ENCODE data around the gene CBX7. TPM values are rescaled to one million over a fixed set of nuclear protein-coding genes. Genes with fewer than 3 reads are reported as not detected.

Gene CBX7
- polyA plus RNA-seq, 2 of the 4 experiments (the other 2 are of a cell fraction): 0.79 to 2.5 TPM

DNA sequence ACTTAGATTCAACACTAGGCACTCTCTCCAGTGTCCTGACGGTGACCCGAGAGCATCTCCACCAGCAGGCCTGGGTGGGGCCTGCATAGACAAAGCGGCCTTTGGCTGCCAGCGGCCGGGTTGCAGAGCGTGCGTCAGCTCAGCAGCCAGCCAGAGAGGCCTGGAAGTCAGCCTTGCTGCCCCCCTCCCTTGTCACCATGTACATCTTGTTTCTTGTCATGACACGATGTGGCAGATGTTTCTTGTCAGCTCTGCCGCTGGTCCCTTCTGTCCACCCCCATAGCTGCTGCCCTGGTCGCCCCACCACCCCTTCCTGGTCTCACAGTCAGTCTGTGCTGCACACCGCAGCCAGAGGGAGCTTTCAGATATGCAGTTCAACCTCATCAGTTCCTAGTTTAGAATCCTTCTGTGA is 33.1 kb upstream of the CBX7 start:
- Histone ChIP-seq H3K9me3 (no peaks in the 10 kb centered on the region), H3K4me2 (no peak overlapping the region), H3K27ac (no peak overlapping the region), H3K4me1 (no peaks in the 10 kb centered on the region), H3K4me3 (no peak overlapping the region)
- 92% methylated on average over 11 of the region's 11 CpGs for WGBS (ENCODE audit: missing lambda C conversion rate)
- FAIRE-seq (no peak), ATAC-seq (no peak), DNase-seq (ENCODE audit: low read depth in 1 of 2, low spot score in 1 of 2) (no peak)
- POLR2A ChIA-PET: no interaction called here
- no peak for TF ChIP-seq NR3C1 (IDR thresholded peaks at IDR 0.05)
- TF ChIP-seq EHMT2 (IDR thresholded peaks at IDR 0.05; ENCODE audit: low read depth): no peak
- no peak for TF ChIP-seq SMC3 (IDR thresholded peaks at IDR 0.05)
- TF ChIP-seq HMGXB4 (CRISPR knock-in tag; IDR thresholded peaks at IDR 0.05; ENCODE audit: borderline replicate concordance): no peak
- no peak for TF ChIP-seq NFE2L2 (conservative IDR thresholded peaks at IDR 0.05; ENCODE audit: low read length)
- no peak for TF ChIP-seq FOXS1 (CRISPR knock-in tag; IDR thresholded peaks at IDR 0.05)
- no peak for TF ChIP-seq BCL3 (IDR thresholded peaks at IDR 0.05)
- TF ChIP-seq KDM5A (IDR thresholded peaks at IDR 0.05): no peak
- no peak for TF ChIP-seq CHD4 (IDR thresholded peaks at IDR 0.05; ENCODE audit: borderline replicate concordance)
- TF ChIP-seq FOSL2 (IDR thresholded peaks at IDR 0.05): no peak
- TF ChIP-seq FOSL2 (CRISPR knock-in tag; IDR thresholded peaks at IDR 0.05): no peak
- TF ChIP-seq RAD21 (conservative IDR thresholded peaks at IDR 0.05 in 1 of 2, IDR thresholded peaks at IDR 0.05 in 1 of 2): no peak
- no peak for TF ChIP-seq EP300 (IDR thresholded peaks at IDR 0.05)
- TF ChIP-seq HDAC2 (IDR thresholded peaks at IDR 0.05): no peak
- TF ChIP-seq, protein P1, sequence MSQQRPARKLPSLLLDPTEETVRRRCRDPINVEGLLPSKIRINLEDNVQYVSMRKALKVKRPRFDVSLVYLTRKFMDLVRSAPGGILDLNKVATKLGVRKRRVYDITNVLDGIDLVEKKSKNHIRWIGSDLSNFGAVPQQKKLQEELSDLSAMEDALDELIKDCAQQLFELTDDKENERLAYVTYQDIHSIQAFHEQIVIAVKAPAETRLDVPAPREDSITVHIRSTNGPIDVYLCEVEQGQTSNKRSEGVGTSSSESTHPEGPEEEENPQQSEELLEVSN (IDR thresholded peaks at IDR 0.05; ENCODE audit: borderline replicate concordance, low read depth): no peak
- no peak for TF ChIP-seq HOXB13 (CRISPR knock-in tag; IDR thresholded peaks at IDR 0.05; ENCODE audit: low read depth)
- TF ChIP-seq, protein P2, sequence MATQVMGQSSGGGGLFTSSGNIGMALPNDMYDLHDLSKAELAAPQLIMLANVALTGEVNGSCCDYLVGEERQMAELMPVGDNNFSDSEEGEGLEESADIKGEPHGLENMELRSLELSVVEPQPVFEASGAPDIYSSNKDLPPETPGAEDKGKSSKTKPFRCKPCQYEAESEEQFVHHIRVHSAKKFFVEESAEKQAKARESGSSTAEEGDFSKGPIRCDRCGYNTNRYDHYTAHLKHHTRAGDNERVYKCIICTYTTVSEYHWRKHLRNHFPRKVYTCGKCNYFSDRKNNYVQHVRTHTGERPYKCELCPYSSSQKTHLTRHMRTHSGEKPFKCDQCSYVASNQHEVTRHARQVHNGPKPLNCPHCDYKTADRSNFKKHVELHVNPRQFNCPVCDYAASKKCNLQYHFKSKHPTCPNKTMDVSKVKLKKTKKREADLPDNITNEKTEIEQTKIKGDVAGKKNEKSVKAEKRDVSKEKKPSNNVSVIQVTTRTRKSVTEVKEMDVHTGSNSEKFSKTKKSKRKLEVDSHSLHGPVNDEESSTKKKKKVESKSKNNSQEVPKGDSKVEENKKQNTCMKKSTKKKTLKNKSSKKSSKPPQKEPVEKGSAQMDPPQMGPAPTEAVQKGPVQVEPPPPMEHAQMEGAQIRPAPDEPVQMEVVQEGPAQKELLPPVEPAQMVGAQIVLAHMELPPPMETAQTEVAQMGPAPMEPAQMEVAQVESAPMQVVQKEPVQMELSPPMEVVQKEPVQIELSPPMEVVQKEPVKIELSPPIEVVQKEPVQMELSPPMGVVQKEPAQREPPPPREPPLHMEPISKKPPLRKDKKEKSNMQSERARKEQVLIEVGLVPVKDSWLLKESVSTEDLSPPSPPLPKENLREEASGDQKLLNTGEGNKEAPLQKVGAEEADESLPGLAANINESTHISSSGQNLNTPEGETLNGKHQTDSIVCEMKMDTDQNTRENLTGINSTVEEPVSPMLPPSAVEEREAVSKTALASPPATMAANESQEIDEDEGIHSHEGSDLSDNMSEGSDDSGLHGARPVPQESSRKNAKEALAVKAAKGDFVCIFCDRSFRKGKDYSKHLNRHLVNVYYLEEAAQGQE (IDR thresholded peaks at IDR 0.05): no peak
- no peak for TF ChIP-seq CBX8 (IDR thresholded peaks at IDR 0.05)
- TF ChIP-seq JUN (IDR thresholded peaks at IDR 0.05): no peak
- TF ChIP-seq TP53 (CRISPR knock-in tag; IDR thresholded peaks at IDR 0.05): no peak
- CTCF ChIA-PET: interaction anchor here (1.3 to 1.5 kb wide), 2 partner anchors 14 to 124 kb away, joined by 3 read pairs; no protein-coding TSS in a partner anchor
